Stimulated activated CD4-positive, alpha-beta T cell treated with anti-CD3 and anti-CD28 coated beads, Interleukin-12 subunit alpha, Interleukin-12 subunit beta, amount 100 ng/mL, for 4 hours (primary cell): ENCODE results near the gene SLC12A3.

Experiments
- DNase-seq: peaks from one replicate; pipeline ENCODE4 v3.0.0-alpha.2; 2020

Gene SLC12A3, protein sequence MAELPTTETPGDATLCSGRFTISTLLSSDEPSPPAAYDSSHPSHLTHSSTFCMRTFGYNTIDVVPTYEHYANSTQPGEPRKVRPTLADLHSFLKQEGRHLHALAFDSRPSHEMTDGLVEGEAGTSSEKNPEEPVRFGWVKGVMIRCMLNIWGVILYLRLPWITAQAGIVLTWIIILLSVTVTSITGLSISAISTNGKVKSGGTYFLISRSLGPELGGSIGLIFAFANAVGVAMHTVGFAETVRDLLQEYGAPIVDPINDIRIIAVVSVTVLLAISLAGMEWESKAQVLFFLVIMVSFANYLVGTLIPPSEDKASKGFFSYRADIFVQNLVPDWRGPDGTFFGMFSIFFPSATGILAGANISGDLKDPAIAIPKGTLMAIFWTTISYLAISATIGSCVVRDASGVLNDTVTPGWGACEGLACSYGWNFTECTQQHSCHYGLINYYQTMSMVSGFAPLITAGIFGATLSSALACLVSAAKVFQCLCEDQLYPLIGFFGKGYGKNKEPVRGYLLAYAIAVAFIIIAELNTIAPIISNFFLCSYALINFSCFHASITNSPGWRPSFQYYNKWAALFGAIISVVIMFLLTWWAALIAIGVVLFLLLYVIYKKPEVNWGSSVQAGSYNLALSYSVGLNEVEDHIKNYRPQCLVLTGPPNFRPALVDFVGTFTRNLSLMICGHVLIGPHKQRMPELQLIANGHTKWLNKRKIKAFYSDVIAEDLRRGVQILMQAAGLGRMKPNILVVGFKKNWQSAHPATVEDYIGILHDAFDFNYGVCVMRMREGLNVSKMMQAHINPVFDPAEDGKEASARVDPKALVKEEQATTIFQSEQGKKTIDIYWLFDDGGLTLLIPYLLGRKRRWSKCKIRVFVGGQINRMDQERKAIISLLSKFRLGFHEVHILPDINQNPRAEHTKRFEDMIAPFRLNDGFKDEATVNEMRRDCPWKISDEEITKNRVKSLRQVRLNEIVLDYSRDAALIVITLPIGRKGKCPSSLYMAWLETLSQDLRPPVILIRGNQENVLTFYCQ

DNA sequence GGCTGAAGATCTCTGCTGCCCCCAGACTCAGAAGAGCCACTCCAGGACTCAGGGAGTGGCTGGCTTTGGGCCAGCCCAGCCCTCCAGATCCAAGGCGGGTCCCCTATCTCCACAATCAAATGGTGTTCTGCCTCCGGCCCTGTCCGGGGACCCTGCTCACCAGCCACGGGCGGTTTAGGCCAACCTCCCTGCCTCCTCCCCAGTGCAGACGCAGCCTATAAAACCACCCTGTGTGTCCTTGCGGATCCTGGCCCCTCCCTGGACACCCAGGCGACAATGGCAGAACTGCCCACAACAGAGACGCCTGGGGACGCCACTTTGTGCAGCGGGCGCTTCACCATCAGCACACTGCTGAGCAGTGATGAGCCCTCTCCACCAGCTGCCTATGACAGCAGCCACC lies at the start of gene SLC12A3:
TSS of gene SLC12A3 (plus strand) at position 248 of the 400 bp plus-strand sequence. CDS start at position 277, 29 bp downstream.
- no peak for DNase-seq

DNA sequence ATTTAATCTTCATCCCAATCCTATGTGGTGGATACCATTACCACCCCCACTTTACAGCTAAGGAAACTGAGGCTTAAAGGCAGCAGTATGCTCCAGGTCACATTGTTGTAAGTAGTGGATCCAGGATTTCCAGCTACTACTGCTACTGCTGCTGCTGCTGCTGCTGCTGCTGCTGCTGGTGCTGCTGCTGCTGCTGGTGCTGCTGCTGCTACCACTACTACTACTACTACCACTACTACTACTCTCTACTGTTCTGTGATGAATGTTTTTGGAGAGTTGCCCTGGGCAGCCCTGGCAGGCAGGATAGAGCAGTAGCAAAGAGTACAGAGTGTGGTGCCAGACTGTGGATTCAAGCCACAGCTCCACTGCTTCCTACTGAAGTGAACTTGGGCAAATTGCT lies 49.3 kb upstream of the SLC12A3 start:
- no peak for DNase-seq

DNA sequence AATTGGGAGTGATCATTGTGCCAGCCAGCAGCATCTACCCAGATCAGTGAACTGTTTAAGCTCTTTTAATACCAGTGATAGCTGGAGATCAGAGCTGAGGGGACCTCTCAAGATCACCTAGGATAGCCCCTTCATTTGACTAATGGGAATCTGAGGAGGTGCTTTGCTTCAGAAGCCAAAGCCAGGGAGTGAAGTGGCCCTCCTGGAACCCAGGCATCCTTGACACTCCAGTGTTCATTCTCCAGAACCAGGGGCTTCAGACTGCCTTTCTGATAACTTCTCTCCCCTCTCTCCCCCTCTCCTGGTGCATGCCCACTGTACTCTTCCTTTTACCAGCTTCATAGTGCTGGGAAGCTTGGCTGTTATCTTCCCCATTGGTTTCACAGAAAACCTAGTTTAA lies 48.0 kb upstream of the SLC12A3 start:
- DNase-seq = no peak

DNA sequence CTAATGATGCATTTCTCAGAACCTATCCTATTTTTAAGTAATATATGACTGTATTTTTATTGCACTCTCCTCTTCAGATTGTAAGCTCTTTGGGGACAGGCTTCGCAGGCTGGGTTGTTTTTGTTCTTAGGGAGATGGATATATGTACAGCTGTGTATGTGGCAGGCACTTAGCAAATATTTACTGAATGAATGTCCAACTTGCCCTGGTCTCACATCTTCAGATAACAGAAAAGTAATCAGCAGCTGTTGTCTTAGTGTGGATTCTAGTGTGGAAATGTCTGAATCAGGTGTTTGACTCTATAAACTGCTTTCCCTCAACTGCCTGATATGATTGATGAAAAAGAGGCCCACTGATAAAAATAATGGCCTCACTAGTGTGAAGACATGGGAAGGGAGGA lies 47.1 kb upstream of the SLC12A3 start:
- no peak for DNase-seq

DNA sequence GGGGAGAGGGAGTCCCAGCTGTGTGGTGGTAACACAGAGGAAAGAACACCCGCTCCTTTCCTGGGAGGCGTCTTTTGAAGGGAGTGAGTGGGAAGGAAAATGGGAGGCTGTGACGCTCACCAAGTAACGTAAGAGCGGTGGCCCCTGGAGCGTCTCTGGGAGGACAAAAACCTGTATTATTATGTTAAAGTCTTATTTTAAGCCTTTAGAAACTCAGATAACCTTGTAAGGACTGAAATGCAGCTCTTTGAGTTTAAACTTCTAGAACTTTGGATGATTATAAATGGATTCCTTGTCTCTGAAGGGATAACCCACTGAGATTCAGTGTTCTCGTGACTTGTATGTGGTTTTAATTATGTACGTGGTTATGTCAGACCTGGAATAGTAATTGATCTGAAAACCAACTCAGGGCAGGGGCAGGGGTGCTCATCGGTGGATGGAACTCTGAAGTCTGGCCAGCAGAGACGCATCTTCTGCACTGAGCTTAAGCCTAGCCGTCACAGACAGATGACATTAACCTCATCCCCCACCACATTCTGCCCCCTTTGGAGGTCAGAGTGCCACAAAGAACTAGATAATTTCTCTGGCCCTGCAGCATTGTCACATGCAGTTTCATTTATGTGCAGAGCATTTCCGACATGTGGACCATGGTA lies 41.8 kb upstream of the SLC12A3 start:
- DNase-seq = no peak

DNA sequence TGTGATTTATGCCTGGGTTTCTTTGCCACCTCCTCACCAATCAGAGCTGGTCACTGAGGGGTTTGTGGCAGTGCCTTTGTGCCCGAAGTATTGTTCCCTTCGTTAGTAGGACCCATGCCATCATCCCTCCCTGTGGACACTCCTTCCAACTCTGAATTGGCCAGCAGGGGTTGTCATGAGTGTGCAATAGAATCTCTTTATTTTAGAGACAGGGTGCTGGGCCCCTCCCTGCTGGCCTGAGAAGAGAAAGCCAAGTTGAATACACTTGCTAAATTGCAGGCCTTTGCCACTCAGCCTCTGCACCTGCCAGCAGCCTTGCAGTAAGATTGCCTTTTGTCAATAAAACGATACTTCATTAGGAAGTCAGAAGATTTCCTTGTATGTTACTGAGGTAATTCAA lies 40.7 kb upstream of the SLC12A3 start:
- no peak for DNase-seq

DNA sequence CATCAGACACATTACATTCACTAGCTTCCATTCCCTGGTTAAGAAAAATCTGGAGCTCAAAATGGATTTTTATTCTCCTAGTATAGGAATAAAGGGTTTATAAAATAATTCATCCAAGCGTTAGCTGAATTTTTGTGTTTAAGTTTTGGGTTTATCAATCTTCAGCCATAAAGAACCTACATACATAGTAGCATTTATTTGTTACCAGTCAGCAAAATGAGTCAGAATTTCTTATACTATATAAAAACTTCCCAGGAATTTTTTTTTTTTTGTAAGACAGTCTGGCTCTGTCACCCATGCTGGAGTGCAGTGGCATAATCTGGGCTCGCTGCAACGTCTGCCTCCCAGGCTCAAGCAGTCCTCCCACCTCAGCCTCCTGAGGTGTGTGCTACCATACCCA lies 40.2 kb upstream of the SLC12A3 start:
- no peak for DNase-seq

DNA sequence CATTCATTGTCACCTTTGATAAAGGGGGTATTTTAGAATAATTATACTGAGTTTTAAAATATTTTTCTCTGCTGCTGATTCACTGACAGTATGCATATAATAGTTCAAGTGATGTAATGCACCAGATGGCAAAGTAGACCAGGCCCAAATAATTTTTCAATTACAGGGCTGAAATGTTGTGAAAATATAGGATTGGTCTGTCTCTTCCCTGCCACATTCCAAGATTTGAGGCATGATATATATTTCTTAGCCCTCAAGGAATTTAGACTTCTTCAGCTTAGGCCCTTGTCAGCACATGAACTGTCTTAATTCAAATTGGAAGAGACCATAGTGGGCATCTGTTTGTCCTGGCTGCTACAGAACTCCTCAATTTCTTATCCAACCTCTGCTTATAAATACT lies 39.2 kb upstream of the SLC12A3 start:
- no peak for DNase-seq

DNA sequence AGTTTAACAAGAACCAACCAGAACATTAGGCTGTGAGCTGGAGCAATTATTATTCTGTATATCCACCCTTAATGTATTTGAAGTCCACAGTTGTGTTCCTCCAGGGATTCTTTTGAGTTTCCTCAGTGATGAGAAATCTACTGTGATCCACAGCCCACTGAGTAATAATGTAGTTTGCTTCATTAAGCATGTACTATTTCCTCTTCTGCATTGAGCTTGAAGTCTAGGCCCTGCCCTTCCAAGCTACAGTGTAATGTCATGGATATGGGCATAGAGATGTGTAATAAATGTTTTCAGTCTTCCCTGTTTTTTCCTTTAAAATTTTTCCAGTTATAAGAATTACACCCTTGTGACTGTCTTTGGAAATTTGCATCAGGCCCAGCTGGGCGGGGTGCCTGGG lies 36.4 kb upstream of the SLC12A3 start:
- no peak for DNase-seq

DNA sequence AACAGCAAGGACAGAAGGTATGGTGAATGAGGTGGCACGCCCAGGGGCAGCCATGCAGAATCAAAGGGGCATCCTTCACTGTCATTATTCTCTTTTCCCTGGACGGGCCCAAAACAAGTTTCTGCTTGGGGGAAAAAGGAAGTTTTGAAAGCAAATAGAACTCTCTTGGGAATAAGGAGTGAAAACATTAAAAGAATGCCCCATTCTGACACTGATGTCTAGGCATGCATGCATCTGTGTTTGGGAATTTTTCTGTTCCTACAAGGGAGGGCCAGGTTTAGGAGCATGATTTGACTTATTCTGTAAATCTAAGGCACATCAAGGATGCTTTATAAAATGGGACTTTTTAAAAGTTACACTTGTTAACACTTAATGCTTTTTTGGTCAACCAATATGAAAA lies 34.3 kb upstream of the SLC12A3 start:
- DNase-seq = no peak

DNA sequence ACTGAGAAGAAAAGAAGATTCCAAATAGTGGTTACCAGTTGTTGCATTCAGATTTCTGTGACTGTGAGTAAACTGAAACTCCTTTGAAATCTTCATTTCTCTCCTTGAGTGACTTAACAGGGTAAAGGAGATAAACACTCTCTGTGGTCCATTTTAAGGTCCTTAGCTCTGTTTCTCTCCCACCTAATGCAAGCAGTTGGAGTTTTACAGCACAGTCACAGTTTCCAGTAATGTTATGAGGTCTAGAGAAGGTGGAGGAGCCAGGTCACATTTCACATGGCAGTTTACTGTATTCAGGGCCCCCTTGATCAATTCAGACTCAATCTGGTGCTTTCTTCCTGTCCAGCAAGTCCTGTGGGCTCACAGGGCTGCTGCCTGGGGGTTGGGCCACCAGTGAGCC lies 32.2 kb upstream of the SLC12A3 start:
- no peak for DNase-seq

DNA sequence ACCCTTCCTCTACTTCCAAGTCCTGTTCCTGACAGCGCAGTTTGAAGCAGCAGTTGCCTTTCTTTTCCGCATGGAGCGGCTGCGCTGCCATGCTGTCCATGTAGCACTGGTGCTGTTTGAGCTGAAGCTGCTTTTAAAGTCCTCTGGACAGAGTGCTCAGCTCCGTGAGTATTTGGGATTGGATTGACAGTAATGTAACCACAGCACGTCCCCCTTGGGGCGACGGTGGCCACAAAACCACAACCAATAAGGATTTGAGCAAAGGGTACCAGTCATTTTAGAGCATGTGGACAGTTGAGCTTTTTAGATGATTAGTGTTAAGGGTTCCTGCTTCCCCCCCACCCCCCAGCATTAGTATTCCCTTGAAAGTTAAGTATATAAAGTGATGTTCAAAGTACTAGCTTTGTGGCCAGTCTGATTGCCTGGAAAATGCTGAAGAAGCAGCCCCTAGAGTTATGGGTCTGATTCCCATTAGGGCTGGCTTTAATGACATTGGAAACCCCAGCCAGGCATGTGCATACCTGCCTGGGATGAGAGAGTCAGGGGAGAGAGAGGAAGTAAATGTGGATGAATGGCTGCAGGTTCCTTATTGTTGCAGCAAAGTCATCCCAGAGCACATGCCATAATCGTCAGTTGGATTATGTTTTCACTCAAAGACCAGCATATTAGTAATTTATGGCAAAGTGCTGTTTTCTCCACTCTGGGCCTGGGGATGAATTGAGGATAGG lies 31.6 kb upstream of the SLC12A3 start:
- DNase-seq = no peak

DNA sequence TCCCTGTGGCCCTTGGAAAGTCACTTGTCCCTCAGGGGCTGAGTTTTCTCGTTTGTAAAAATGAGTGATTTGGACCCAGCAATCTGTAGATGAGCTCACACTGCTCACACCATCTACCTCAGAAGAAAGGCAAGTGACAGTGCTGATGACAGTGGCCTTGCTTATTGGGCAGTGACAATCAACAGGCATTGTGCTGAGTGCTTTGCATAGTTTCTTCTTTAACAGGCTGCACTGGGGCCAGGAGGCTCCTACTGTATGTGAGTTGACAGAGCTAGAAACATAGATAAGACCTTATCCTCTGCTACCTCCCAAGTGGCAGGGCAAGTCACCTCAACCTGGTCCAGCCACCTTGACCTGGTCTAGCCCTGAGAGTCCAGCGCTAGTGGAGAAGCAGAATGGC lies 29.7 kb upstream of the SLC12A3 start:
- no peak for DNase-seq

DNA sequence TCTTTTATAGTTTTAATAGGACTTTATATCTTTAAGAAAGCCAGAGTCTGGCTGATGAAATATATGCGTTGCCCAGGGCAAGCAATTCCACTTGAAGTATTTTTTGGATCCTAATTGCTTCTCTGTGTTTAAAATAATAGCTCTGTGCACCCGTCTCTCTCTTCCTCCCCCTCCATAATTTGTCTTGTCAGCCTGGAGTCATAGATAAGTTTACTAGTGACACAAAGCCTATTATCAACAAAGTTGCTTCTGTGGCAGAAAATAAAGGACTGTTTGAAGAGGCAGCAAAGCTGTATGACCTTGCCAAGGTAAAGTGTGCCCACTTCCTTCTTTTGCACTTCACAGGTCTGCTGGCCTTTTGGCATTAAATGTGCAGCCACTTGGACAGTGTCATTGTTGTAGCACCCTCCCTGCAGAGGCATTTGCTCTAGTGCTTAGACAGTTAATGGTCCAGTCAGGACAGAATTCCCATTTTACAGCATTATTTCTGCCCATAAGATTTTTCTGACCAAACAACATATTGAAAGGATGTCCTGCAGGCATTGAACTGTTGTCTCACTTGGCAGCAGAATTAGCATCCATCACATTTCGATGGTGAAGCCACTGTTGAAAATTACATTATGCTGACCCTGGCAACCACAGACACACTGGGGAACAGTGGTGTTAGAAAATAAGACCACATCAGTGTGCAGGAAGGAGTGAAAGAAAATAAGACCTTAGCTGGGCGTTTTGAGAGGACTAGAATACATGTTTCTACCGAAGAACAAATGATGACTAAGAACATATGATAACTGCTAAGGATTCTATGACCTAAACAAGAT lies 28.4 kb upstream of the SLC12A3 start:
- no peak for DNase-seq

DNA sequence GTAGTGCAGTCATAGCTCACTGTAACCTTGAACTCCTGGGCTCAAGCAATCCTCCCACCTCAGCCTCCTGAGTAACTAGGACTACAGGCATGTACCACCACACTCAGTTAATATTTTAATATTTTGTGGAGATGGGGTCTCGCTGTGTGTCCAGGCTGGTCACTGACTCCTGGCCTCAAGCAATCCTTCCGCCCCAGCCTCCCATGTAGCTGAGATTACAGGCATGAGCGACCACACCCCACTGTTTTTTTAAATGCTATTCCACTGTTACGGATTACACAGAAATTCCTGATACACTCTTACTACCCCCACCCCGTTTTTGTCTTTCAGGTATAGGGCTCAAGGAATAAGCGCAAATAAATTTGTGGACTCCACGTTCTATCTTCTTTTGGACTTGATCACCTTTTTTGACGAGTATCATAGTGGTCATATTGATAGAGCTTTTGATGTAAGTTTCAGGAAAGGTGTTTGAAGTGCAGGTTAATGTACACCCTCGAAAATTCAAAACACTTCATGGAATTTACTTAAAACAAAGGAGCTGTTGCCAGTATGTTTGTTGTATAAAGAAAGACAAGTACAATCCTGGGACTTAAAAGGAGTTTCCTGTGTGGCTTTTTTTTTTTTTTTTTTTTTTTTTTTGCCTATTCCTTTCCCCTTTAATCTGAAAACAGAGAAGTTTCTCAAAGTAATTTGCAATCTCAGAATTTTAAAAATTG lies 26.2 kb upstream of the SLC12A3 start:
- no peak for DNase-seq

DNA sequence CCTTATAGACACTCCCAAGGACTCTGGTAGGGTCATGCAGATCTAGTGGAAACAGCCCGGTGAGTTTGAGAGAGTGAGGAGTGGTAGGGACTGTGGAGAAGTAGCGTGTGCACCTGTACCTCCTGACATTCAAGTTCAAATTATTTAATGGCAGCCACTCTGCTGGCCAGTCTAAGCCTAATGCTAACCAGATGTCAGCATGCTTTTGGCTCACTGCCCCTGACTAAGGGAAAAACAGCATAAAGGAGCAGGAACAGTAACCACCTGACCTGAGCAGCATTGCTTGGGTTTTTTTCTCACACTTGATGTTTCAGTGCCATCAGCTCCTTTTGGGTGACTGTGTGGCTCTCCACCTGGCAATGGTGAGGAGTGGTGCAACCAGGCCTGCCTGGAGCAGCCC lies 23.8 kb upstream of the SLC12A3 start:
- no peak for DNase-seq

DNA sequence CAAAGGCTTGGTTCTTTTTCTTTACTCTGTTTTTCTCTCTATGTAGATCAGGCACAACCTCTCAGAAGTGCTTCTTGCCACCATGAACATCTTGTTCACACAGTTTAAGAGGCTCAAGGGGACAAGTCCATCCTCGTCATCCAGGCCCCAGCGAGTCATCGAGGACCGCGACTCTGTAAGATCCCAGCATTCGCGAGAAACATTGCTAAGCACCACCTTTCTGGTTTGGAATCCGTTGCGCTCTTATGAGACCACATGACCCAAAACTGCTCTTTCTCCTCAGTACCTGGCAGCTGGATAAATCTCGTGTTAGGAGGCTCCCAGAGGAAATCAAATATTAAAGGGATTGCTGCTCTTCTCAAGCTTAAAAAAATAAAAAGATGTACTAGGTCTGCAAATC lies 23.3 kb upstream of the SLC12A3 start:
- DNase-seq = no peak

DNA sequence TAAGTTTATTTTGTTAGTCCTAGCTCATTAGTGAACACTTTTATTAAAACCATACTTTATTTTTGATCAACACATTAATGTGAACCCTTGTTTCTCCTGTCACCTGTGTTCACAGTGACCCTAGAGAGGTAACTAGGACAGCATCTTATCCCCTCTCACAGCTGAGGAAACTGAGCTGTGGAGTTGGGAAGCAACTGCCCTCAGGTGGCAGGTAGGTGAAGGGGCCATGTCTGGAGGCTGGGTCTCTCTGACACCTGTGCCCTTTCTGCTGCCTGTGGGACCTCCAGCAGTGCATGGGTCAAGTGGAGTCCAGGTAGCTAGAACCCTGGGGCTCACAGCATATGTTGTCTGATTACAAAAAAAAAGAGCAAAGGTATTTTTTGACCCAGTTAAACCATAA lies 22.9 kb upstream of the SLC12A3 start:
- DNase-seq = no peak

DNA sequence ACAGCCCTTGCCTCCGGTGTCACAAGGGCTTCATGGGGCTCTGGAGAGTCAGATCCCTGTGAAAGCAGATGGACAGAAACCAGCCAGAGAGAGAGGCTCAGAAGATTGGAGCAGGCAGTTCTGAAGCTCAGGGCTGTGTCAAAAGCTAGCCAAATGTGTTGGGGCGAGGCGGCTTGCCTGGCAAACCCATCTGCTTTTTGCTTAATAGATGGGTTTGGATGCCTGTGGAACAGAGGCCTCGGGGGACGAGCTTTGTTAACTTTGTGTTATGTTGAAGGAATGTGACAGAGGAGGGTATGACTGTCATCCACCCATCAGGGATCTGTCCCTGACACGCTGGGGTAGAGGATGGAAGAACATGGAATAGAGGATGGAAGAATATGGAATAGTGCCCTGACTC lies 21.0 kb upstream of the SLC12A3 start:
- no peak for DNase-seq

DNA sequence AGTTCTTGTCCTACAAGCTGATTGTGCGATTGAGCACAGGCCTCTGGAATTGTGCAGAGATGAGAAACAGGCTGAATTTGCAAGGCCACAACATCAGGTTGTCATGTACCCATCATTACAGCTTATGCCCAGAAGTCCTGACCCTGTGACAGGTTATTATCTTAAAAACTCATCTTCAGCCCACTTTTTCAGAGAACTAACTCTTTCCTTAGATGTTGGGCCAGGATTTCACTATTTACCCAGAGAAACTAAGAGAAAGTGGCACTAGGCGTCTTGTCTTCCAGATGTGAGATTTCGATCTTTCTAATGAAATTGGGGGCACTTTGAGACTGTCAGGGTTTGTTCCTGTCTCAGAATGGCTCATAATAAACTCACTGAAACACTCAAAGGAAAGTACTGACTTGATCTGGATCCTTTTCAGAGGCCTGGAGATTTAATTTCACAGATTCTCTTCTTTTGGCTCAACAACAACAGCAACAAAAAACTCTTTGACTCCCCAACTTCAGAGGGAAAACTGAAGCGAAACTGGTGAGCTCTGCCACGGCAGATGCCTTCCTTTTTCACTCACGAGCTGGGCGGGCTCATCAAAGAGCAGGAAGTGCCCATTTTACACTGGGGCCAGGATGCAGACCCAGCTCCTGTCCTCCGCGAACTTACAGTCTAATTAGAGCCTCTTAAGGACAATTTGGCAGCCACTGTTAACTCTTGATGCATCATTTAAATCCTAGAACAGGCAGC lies 17.7 kb upstream of the SLC12A3 start:
- DNase-seq = no peak
